Fibroblast of mammary gland (primary cell): ENCODE results near the gene CRYM.

Experiments
- DNase-seq: peaks from one replicate; pipeline ENCODE4 v3.0.0-alpha.2; 2010; ENCODE audit warnings: low read depth
- H3K4me3 ChIP-seq: 2 replicates; pipeline ENCODE4 v1.5.1; 2011; ENCODE audit warnings: low read depth, mild to moderate bottlenecking, low read length, moderate library complexity; ENCODE audit not compliant: control insufficient read depth
- CTCF ChIP-seq: conservative IDR thresholded peaks from 2 replicates; pipeline ENCODE4 v1.5.1; 2011; ENCODE audit warnings: low read depth, low read length, inconsistent platforms; ENCODE audit not compliant: control insufficient read depth, insufficient read depth

CRYM gene

GRCh38 chr16:21224800-21225199, 53.3 kb downstream of the CRYM start:
- no peak overlapping the region for H3K4me3 ChIP-seq
- no peak for TF ChIP-seq CTCF
- no peak for DNase-seq

GRCh38 chr16:21223787-21224186, 54.3 kb downstream of the CRYM start:
- DNase-seq, result no peak
- TF ChIP-seq CTCF, result no peak
- no peak overlapping the region for H3K4me3 ChIP-seq

GRCh38 chr16:21222495-21223337, 55.4 kb downstream of the CRYM start:
- no peak overlapping the region for H3K4me3 ChIP-seq
- no peak for TF ChIP-seq CTCF
- no peak for DNase-seq

GRCh38 chr16:21219551-21219950, 58.5 kb downstream of the CRYM start:
- no peak for DNase-seq
- H3K4me3 ChIP-seq, result no peak overlapping the region
- TF ChIP-seq CTCF, result no peak

DNA sequence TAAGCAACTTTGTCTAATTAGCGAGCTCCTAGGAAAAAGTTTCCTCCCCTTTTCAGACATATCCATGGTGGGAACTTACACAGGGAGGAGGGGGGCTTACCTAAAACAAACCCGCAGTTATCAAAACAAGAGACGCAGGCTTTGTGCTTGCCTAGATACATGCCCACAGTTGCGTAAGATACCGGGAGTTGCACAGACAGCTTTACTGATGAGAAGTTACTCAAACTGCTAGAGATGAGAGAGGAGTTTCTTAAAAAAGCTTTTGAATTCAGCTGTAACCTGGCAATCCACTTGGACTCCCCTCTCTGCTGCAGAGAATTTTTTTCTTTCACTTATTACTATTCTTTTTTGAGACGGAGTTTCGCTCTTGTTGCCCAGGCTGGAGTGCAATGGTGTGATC, 59.9 kb downstream of the CRYM start:
- no peak for DNase-seq
- TF ChIP-seq CTCF, result no peak

DNA sequence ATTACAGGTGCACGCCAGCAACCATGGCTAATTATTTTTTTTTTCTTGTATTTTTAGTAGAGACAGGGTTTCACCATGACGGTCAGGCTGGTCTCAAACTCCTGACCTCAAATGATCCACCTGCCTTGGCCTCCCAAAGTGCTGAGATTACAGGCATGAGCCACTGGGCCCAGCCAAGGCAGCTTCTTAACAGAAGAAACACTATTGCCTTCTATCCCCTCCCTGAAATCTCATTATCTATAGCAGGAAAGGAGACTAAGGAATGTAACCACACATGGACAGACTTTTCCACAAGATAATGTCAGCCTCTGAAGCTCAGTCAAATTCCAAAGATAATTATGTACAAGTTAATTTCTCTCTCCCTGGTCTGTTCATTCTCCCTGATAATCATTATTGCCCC, 61.0 kb downstream of the CRYM start:
- H3K4me3 ChIP-seq, result no peak overlapping the region
- no peak for DNase-seq
- no peak for TF ChIP-seq CTCF

More for the DNA sequence above, 59.9 kb downstream of the CRYM start:
- no peak overlapping the region for H3K4me3 ChIP-seq
